Measurements from ENCODE around the gene DNAJA1.
"Not testable (repeated sequence)": the region's sequence is repeated elsewhere in the genome, so short reads cannot be mapped to it uniquely, and the experiment has no call there.

Gene DNAJA1

DNA sequence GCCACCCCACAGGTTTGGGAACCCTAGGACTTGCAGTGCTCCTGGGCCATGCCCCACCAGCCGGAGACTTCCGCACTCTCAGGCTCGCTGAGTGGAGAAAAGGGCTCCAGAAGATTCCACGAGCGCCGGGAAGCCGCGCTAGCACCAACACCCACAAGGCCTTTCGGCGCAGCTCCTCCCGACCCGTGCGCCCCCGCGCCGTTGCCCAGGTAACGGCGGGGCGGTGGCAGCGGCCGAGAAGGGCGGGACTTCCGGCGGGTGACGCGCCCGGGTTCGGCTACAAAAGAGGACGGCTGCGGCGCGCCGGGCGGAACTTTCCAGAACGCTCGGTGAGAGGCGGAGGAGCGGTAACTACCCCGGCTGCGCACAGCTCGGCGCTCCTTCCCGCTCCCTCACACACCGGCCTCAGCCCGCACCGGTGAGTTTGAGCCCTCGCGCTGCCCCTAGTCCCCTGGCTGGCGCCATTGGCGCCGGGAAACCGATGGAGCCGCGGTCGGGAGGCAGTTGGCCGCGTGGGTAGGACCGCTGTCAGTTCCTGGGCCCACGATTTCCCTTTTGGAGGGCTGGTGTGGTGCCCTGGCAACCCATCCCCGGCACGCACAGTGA, at the start of gene DNAJA1:
DNAJA1 (plus strand) TSS at position 308 of the 606 bp plus-strand sequence. CDS start 1,212 bp downstream, outside the sequence.
- DNase-seq, result peak; percentile 95

DNA sequence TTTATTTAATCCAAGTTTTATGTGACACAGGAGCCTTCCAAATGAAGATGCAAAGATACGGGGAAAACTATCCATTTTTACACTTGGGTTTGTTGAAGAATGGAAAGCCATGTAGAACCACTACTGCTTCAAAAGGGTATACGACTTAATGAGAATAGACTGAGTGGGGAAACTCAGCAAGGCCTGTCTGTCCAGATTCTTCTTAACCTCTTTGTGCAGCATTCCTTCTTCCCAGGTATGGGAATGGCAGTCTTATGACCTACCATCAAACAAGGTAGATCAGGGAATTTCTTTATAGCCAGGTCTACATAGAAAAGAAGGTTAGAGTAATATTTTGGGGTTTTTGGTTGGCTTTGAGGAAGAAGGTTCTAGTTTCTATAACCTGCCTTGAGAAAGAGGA, 47.0 kb upstream of the DNAJA1 start:
- DNase-seq, result no peak

DNA sequence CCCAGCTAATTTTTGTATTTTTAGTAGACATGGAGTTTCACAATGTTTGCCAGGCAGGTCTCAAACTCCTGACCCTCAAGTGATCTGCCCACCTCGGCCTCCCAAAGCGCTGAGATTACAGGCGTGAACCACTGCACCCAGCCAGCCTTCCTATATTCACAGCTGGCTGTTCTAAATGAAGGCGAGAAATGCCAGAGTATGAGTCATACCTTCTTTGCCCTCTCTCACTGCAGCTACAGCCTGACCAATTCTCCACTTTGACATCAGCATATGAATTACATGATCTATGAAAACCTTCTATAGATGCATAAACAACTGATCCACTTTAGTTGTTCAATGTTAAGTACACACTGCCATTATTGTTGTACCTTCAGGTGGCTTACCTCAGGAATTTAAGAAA, 38.1 kb upstream of the DNAJA1 start:
- no peak for DNase-seq

GRCh38 chr9:32989660-32990059, 35.4 kb upstream of the DNAJA1 start:
- DNase-seq, result no peak

GRCh38 chr9:32991897-32992594, 33.0 kb upstream of the DNAJA1 start:
- no peak for DNase-seq

GRCh38 chr9:32992595-32993238, 32.4 kb upstream of the DNAJA1 start:
- DNase-seq, result no peak

GRCh38 chr9:33000682-33001055, 24.4 kb upstream of the DNAJA1 start:
- DNase-seq, result not testable (repeated sequence)

DNA sequence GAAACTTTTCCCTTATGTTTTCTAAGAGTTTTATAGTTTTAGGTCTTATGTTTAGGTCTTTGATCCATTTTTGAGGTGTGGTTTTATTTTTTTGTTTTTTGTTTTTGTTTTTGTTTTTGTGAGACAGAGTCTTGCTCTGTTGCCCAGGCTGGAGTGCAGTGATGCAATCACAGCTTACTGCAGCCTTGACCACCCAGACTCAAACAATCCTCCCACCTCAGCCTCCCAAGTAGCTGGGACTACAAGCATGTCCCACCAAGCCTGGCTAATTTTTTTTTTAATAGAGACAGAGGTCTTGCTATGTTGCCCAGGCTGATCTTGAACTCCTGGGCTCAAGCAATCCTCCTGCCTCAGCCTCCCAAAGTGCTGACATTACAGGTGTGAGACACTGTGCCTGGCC, 19.7 kb upstream of the DNAJA1 start:
- DNase-seq, result not testable (repeated sequence)

DNA sequence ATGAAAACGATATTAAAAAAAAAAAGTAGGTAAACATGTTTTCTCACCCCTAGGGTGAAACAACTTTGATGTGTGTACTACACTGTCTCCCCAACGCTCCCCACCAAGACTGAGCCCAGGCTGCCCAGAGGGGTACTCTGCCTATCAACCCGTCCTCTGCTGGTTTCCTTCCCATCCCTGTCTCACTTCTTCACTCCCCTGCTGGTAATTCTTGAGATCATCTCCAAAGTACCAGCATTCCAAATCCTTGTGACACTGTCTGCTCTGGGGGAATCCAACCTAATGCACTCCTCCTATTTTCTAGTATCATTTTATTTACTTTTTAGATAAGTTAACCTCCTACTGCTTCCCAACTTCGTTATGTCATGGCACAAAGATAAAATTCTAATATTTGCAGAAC, 17.3 kb upstream of the DNAJA1 start:
- DNase-seq, result no peak

- DNase-seq, result no peak
Observed at GRCh38 chr9:33011831-33012230, 13.2 kb upstream of the DNAJA1 start.

GRCh38 chr9:33012328-33013069, 12.6 kb upstream of the DNAJA1 start:
- no peak for DNase-seq

GRCh38 chr9:33013962-33014664, 11.0 kb upstream of the DNAJA1 start:
- no peak for DNase-seq

DNA sequence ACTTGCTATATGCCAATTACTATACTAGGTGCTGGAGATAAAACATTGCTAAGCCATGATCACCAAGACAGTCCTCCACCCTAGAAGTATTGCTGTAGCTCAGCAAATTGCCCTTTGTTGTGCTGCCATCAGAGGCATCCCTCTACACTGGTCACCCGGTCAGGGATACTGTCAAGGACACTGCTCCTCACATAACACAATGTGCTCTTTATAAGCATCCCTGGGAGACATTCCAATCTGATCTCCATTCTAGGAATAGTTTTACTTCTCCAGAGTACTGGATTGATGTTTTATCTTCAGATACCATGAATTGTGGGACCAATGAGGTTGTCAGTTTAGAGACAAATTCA, 10.4 kb upstream of the DNAJA1 start:
- no peak for DNase-seq

- DNase-seq, result no peak
Observed at GRCh38 chr9:33017283-33018041, 7.6 kb upstream of the DNAJA1 start.

DNA sequence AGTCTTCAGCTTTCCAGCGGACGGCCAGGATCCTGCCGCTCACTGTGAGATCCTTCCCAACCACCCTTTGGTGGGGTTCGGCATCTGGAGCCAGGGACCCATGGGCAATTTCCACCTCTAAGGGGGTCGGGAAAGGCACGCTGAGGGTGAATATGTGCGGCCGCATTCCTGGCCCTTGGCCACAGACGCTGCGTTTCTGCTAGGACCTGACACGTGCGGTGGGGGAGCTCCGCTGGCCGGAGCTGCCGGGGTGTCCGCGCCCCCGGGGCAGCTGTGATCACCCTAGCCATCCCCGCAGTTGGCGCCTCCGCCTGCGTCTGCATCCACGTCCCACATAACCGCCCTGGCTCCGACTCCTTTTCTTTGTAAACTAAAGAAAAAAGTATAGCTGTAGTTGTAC, 5.3 kb upstream of the DNAJA1 start:
- DNase-seq, result no peak

- DNase-seq, result no peak
Observed at GRCh38 chr9:33022303-33022702, 2.8 kb upstream of the DNAJA1 start.

GRCh38 chr9:33022755-33023154, 2.3 kb upstream of the DNAJA1 start:
- no peak for DNase-seq

- DNase-seq, result no peak
Observed at GRCh38 chr9:33023661-33024060, 1.4 kb upstream of the DNAJA1 start.

DNA sequence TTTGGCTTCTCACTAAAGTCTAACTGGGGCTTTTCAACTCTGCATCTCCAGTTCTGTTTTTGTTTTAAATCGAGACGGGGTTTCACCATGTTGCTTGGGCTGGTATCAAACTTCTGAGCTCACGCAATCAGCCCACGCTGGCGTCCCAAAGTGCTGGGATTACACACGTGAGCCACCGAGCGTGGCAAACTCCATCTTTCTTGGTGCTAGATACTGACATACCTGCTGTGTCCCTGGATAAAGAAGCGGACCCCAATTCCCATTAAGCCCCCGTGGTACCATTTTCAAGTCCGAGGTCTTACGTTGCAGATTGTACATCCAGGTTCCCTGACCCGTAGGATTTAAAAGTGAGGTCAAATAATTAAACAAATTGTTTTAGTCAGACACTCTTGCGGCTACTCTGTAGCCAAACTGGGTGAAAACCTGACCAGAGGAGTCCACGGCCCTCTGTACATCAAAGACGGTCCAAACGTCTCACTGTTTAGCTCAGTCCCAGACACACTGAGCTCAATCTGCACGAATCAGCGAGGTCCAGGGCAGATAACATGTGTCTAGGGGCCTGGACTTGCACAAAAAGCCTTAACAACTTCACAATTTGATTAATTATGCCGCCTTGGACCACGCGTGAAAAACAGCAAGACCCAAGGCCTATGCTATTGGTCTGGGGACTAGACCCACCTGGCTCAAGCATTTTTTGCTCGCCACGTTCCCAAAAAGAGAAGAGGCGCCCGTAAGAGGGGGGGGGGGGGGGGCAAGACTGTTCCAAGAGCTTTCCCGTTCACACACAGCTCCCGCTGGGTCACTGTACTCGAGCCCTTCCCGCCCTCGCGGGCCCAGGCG, 727 bp upstream of the DNAJA1 start:
- DNase-seq, result no peak

- DNase-seq, result peak; percentile 66
Observed at GRCh38 chr9:33025572-33026342, 684 bp downstream of the DNAJA1 start.

Measured in activated CD4-positive, alpha-beta T cell treated with anti-CD3 and anti-CD28 coated beads, Interleukin-2, amount 50 U/mL, for 1 hour (primary cell).